BE2C (cell line): ENCODE data around the gene COL28A1.

Experiments
- DNase-seq: peaks from one replicate; pipeline ENCODE4 v3.0.0-alpha.2; 2020
- H3K27me3 ChIP-seq: fragments of 250-450 bp; sonication (Bioruptor Pico); 2 replicates; pipeline ENCODE4 v1.5.1; 2020; ENCODE audit warnings: mild to moderate bottlenecking
- H3K36me3 ChIP-seq: fragments of 250-450 bp; sonication (Bioruptor Pico); 2 replicates; pipeline ENCODE4 v1.5.1; 2020; ENCODE audit warnings: mild to moderate bottlenecking
- H3K4me1 ChIP-seq: fragments of 250-450 bp; sonication (Bioruptor Pico); 2 replicates; pipeline ENCODE4 v1.5.1; 2020
- H3K4me3 ChIP-seq: 2 replicates; pipeline ENCODE4 v1.5.1; 2011; ENCODE audit warnings: low read depth, low read length
- H3K9me3 ChIP-seq: fragments of 250-450 bp; sonication (Bioruptor Pico); 2 replicates; pipeline ENCODE4 v1.5.1; 2020
- TF ChIP-seq, protein P1 (sequence below): IDR thresholded peaks from 2 replicates; pipeline ENCODE4 v1.5.1; 2012; ENCODE audit warnings: mild to moderate bottlenecking, low read depth, low read length

Gene COL28A1

GRCh38 chr7:7354674-7355073, 181.0 kb downstream of the COL28A1 start:
- DNase-seq: no peak
- H3K36me3 ChIP-seq: no peaks in the 10 kb centered on the region
- TF ChIP-seq, protein P1, sequence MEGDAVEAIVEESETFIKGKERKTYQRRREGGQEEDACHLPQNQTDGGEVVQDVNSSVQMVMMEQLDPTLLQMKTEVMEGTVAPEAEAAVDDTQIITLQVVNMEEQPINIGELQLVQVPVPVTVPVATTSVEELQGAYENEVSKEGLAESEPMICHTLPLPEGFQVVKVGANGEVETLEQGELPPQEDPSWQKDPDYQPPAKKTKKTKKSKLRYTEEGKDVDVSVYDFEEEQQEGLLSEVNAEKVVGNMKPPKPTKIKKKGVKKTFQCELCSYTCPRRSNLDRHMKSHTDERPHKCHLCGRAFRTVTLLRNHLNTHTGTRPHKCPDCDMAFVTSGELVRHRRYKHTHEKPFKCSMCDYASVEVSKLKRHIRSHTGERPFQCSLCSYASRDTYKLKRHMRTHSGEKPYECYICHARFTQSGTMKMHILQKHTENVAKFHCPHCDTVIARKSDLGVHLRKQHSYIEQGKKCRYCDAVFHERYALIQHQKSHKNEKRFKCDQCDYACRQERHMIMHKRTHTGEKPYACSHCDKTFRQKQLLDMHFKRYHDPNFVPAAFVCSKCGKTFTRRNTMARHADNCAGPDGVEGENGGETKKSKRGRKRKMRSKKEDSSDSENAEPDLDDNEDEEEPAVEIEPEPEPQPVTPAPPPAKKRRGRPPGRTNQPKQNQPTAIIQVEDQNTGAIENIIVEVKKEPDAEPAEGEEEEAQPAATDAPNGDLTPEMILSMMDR: no peak
- H3K4me1 ChIP-seq: no peaks in the 10 kb centered on the region
- H3K4me3 ChIP-seq: no peak overlapping the region
- peaks cover 6% of the 10 kb centered on the region; the same call in 1 of the 2 replicates for H3K27me3 ChIP-seq
- H3K9me3 ChIP-seq: no peaks in the 10 kb centered on the region

DNA sequence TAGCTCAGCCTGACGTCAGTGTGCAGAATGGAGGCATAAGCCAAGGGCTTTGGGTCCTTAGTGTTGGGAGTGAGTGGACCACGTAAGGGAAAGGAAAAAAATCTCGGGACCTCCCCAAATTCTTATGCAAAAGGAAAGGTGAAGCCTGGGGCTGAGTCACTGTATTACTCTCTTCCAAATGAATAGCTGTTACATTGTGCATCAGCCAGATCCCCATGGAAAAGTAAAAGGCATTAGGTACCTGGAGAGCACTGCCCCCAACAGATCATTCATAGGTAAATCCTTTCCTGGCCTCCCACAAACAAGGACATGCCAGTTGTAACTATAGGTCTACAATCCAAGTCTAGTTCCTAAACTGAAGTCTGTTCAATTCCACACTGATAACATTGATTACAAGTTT, 182.8 kb downstream of the COL28A1 start:
- H3K4me3 ChIP-seq: no peak overlapping the region
- TF ChIP-seq, protein P1: no peak
- no peak for DNase-seq
- H3K4me1 ChIP-seq: no peaks in the 10 kb centered on the region
- H3K27me3 ChIP-seq: peaks cover 6% of the 10 kb centered on the region; the same call in 1 of the 2 replicates
- H3K9me3 ChIP-seq: no peaks in the 10 kb centered on the region
- no peaks in the 10 kb centered on the region for H3K36me3 ChIP-seq

GRCh38 chr7:7351832-7352231, 183.8 kb downstream of the COL28A1 start:
- no peaks in the 10 kb centered on the region for H3K36me3 ChIP-seq
- H3K9me3 ChIP-seq: no peaks in the 10 kb centered on the region
- no peaks in the 10 kb centered on the region for H3K4me1 ChIP-seq
- DNase-seq: no peak
- H3K27me3 ChIP-seq: peaks cover 6% of the 10 kb centered on the region; the same call in 1 of the 2 replicates
- H3K4me3 ChIP-seq: no peak overlapping the region
- TF ChIP-seq, protein P1: no peak

DNA sequence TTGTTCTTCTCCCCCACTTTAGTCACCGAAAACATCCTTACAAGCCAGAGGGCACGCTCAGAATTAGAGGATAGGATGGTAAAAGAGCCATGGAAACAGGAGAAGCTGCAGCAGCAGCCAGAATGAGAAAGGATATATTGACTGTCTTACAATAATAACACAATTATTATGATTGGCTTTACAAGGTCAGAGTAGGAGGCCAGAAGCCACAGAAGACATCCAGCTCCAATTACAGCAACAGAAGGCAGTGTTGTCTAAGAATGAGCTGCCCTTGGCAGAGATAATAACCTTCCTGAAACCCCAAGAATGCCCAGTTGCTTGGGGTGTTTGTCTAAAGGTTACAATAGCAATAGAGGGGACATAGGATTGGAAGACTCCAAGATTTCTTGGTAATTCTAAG, 184.5 kb downstream of the COL28A1 start:
- Histone ChIP-seq H3K9me3 (no peaks in the 10 kb centered on the region), H3K36me3 (no peaks in the 10 kb centered on the region), H3K27me3 (peaks cover 6% of the 10 kb centered on the region), H3K4me3 (no peak overlapping the region), H3K4me1 (no peaks in the 10 kb centered on the region)
- DNase-seq: no peak
- TF ChIP-seq, protein P1: no peak

DNA sequence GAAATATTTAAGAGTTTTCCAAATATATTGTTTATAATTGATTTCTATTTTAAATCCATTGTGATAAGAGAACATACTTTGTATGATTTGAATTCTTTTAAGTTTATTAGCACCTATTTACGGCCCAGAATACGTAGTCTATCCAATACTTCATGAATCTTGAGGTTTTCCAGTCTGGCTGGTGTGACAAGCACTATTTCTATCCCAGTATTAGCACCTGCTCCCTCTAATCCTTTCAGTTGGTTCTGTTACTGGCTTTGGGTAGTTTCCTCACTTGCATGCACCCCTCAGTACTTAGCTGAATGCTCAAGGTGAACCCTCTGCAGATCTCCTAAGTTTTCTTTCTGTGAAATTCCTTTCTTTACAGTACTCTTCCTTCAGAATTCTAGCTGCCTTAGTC, 186.5 kb downstream of the COL28A1 start:
- H3K4me3 ChIP-seq: no peak overlapping the region
- peaks cover 6% of the 10 kb centered on the region for H3K27me3 ChIP-seq
- H3K36me3 ChIP-seq: no peaks in the 10 kb centered on the region
- TF ChIP-seq, protein P1: no peak
- H3K9me3 ChIP-seq: no peaks in the 10 kb centered on the region
- H3K4me1 ChIP-seq: no peaks in the 10 kb centered on the region
- DNase-seq: no peak

- H3K4me1 ChIP-seq: no peaks in the 10 kb centered on the region
- no peaks in the 10 kb centered on the region for H3K9me3 ChIP-seq
- H3K4me3 ChIP-seq: no peak overlapping the region
- H3K27me3 ChIP-seq: peaks cover 6% of the 10 kb centered on the region
- H3K36me3 ChIP-seq: no peaks in the 10 kb centered on the region
- TF ChIP-seq, protein P1: no peak
- no peak for DNase-seq
These were observed 188.6 kb downstream of the COL28A1 start for GRCh38 chr7:7347045-7347444.
